HG03175 (cell line): Measurements from ENCODE around the gene IGSF9B.
A peak's percentile ranks its signal among the peaks of the same experiment; 100 is the strongest.

Source experiments
- ATAC-seq: cut with Tn5 transposase; IDR thresholded peaks from one replicate; pipeline ENCODE4 v1.9.1; 2021; ENCODE audit warnings: mild to moderate bottlenecking, moderate library complexity; ENCODE audit not compliant: unreplicated experiment

The IGSF9B gene

GRCh38 chr11:133922078-133922870, 34.5 kb downstream of the IGSF9B start:
- no peak for ATAC-seq

- ATAC-seq = no peak
Observed at GRCh38 chr11:133921513-133921912, 35.3 kb downstream of the IGSF9B start.

- ATAC-seq = no peak
Observed at GRCh38 chr11:133921026-133921425, 35.7 kb downstream of the IGSF9B start.

- ATAC-seq = no peak
Observed at GRCh38 chr11:133920109-133920990, 36.4 kb downstream of the IGSF9B start.

GRCh38 chr11:133919330-133920108, 37.2 kb downstream of the IGSF9B start:
- ATAC-seq = no peak

- no peak for ATAC-seq
Observed at GRCh38 chr11:133918608-133919260, 38.0 kb downstream of the IGSF9B start.

GRCh38 chr11:133917921-133918607, 38.7 kb downstream of the IGSF9B start:
- no peak for ATAC-seq

- ATAC-seq = no peak
Observed at GRCh38 chr11:133916784-133917440, 39.9 kb downstream of the IGSF9B start.

- ATAC-seq = no peak
Observed at GRCh38 chr11:133913761-133914160, 43.0 kb downstream of the IGSF9B start.

GRCh38 chr11:133911171-133911570, 45.6 kb downstream of the IGSF9B start:
- ATAC-seq = peak; percentile 47

GRCh38 chr11:133910101-133910500, 46.7 kb downstream of the IGSF9B start:
- ATAC-seq = no peak

- ATAC-seq = no peak
Observed at GRCh38 chr11:133908827-133909226, 47.9 kb downstream of the IGSF9B start.

- no peak for ATAC-seq
Observed at GRCh38 chr11:133907841-133908241, 48.9 kb downstream of the IGSF9B start.

- ATAC-seq = no peak
Observed at GRCh38 chr11:133907216-133907615, 49.6 kb downstream of the IGSF9B start.

- no peak for ATAC-seq
Observed at GRCh38 chr11:133906746-133907145, 50.0 kb downstream of the IGSF9B start.

GRCh38 chr11:133906241-133906640, 50.5 kb downstream of the IGSF9B start:
- no peak for ATAC-seq

- no peak for ATAC-seq
Observed at GRCh38 chr11:133905677-133906156, 51.1 kb downstream of the IGSF9B start.

GRCh38 chr11:133904818-133905515, 51.8 kb downstream of the IGSF9B start:
- no peak for ATAC-seq
